Ovary (tissue), 3 donors: ENCODE results near the gene KANK3.

ENCODE experiments used
- EP300 ChIP-seq: sonication (generic); formaldehyde crosslinking; IDR thresholded peaks from one replicate; pipeline ENCODE4 v1.6.1; 2017; ENCODE audit warnings: antibody characterized with exemption
- POLR2A ChIP-seq: fragments of 450-650 bp; IDR thresholded peaks from one replicate; pipeline ENCODE4 v1.6.1; 2017; ENCODE audit warnings: antibody characterized with exemption, mild to moderate bottlenecking, moderate library complexity
- TF ChIP-seq, protein P1 (sequence below), 3 donors: fragments of 450-650 bp in 2 of 3; fragments of 200-600 bp in 1 of 3; IDR thresholded peaks; one replicate each; pipeline versions ENCODE4 v1.5.1 to v1.8.0; 2016 to 2022; ENCODE audit warnings: antibody characterized with exemption in 3 of 3, mild to moderate bottlenecking in 1 of 3
- donor health status: DM: no; HTN: no; CAD: no.

- TF ChIP-seq, protein P1, sequence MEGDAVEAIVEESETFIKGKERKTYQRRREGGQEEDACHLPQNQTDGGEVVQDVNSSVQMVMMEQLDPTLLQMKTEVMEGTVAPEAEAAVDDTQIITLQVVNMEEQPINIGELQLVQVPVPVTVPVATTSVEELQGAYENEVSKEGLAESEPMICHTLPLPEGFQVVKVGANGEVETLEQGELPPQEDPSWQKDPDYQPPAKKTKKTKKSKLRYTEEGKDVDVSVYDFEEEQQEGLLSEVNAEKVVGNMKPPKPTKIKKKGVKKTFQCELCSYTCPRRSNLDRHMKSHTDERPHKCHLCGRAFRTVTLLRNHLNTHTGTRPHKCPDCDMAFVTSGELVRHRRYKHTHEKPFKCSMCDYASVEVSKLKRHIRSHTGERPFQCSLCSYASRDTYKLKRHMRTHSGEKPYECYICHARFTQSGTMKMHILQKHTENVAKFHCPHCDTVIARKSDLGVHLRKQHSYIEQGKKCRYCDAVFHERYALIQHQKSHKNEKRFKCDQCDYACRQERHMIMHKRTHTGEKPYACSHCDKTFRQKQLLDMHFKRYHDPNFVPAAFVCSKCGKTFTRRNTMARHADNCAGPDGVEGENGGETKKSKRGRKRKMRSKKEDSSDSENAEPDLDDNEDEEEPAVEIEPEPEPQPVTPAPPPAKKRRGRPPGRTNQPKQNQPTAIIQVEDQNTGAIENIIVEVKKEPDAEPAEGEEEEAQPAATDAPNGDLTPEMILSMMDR (IDR thresholded peaks at IDR 0.05) = no peak
- no peak for TF ChIP-seq POLR2A
- no peak for TF ChIP-seq EP300
Observed at GRCh38 chr19:8311461-8312260, 31.4 kb downstream of the KANK3 start.
